T-cell (primary cell): ENCODE measurements around the gene ALPP. TPM values are rescaled to one million over a fixed set of nuclear protein-coding genes. Genes with fewer than 3 reads are reported as not detected.
"Not testable (repeated sequence)": the region's sequence is repeated elsewhere in the genome, so short reads cannot be mapped to it uniquely, and the experiment has no call there.

Experiments used
- ATAC-seq, 4 experiments: fragments of 200-7000 bp in 3 of 4; fragments of 150-1000 bp in 1 of 4; cut with Tn5 transposase; replicated peaks in 1 of 4; 1 replicate in 3 of 4; 2 replicates in 1 of 4; pipeline ENCODE4 v1.10.0; 2021; ENCODE audit warnings: moderate library complexity in 3 of 4, mild to moderate bottlenecking in 2 of 4, moderate number of reproducible peaks in 1 of 4
- CTCF ChIA-PET, 2 donors: fragments of 300-600 bp; sonication (Branson Sonifier 250); formaldehyde crosslinking; loops; one replicate each; lab custom pipeline; 2022; ENCODE audit warnings: antibody characterized with exemption in 2 of 2; lab: Charles Lee
- POLR2A ChIA-PET, 2 donors: fragments of 300-600 bp; sonication (Branson Sonifier 250); formaldehyde crosslinking; loops; one replicate each; lab custom pipeline; 2022; ENCODE audit warnings: antibody characterized with exemption in 2 of 2; lab: Charles Lee
- DNase-seq, 35 experiments: peaks; one replicate each; pipeline versions ENCODE4 v3.0.0 to v3.0.0-alpha.2; 2013 to 2023
- H3K27ac ChIP-seq: one replicate; pipeline ENCODE4 v1.5.1; 2013; ENCODE audit warnings: low read length
- H3K27me3 ChIP-seq, 2 experiments: replicated peaks in 1 of 2; 1 replicate in 1 of 2; 2 replicates in 1 of 2; pipeline versions ENCODE4 v1.6.1 to v1.7.0; 2013; ENCODE audit warnings: low read length in 1 of 2, mixed read lengths in 1 of 2; ENCODE audit not compliant: control insufficient read depth in 2 of 2, insufficient read depth in 2 of 2; ENCODE audit errors: extremely low read depth in 1 of 2
- H3K36me3 ChIP-seq, 2 donors: 1 replicate in 1 of 2; 2 replicates in 1 of 2; pipeline versions ENCODE4 v1.6.1 to v1.7.0; 2013; ENCODE audit warnings: low read length in 1 of 2; ENCODE audit not compliant: control insufficient read depth in 2 of 2, insufficient read depth in 1 of 2; ENCODE audit errors: extremely low read depth in 1 of 2
- H3K4me1 ChIP-seq, 2 experiments: 1 replicate in 1 of 2; 2 replicates in 1 of 2; pipeline versions ENCODE4 v1.6.1 to v1.7.0; 2013; ENCODE audit warnings: low read length in 2 of 2, mixed read lengths in 1 of 2; ENCODE audit not compliant: insufficient read depth in 2 of 2, control insufficient read depth in 1 of 2; ENCODE audit errors: extremely low read depth in 1 of 2
- H3K4me3 ChIP-seq, 2 donors: 1 replicate in 1 of 2; 2 replicates in 1 of 2; pipeline versions ENCODE4 v1.5.1 to v1.7.0; 2013; ENCODE audit warnings: mild to moderate bottlenecking in 2 of 2, low read length in 1 of 2, moderate library complexity in 1 of 2; ENCODE audit not compliant: control insufficient read depth in 1 of 2; ENCODE audit errors: extremely low read depth in 1 of 2
- H3K9me3 ChIP-seq: 2 replicates; pipeline ENCODE4 v1.7.0; 2013
- H3K27ac Mint-ChIP-seq, 2 donors: one replicate each; pipeline ENCODE4 v1.8.0; 2020 to 2021; ENCODE audit warnings: mild to moderate bottlenecking in 2 of 2, mixed read lengths in 2 of 2
- H3K27me3 Mint-ChIP-seq, 2 donors: one replicate each; pipeline ENCODE4 v1.8.0; 2021 to 2022; ENCODE audit warnings: mixed read lengths in 2 of 2
- H3K36me3 Mint-ChIP-seq: one replicate; pipeline ENCODE4 v1.8.0; 2021; ENCODE audit warnings: mixed read lengths
- H3K4me1 Mint-ChIP-seq, 3 donors: one replicate each; pipeline ENCODE4 v1.8.0; 2020 to 2022; ENCODE audit warnings: mixed read lengths in 3 of 3, mild to moderate bottlenecking in 1 of 3
- H3K4me3 Mint-ChIP-seq, 3 donors: one replicate each; pipeline ENCODE4 v1.8.0; 2020 to 2022; ENCODE audit warnings: mild to moderate bottlenecking in 3 of 3, mixed read lengths in 3 of 3, moderate library complexity in 3 of 3
- H3K9me3 Mint-ChIP-seq, 3 donors: one replicate each; pipeline ENCODE4 v1.8.0; 2020 to 2022; ENCODE audit warnings: mixed read lengths in 3 of 3
- WGBS: methylation state at CpG from one replicate; pipeline ENCODE4 v1.1.5; 2013; ENCODE audit warnings: missing lambda C conversion rate; ENCODE audit not compliant: insufficient coverage; 5-methylcytosine and 5-hydroxymethylcytosine counted together
- total RNA-seq, 35 experiments: library from RNA in 6 of 35; stranded (reverse) in 6 of 35; fragments of 120-200 nt in 1 of 35; gene quantifications; one replicate each; pipeline versions ENCODE4 v1.2.1 to v1.2.4 and lab custom pipeline; 2013 to 2026

ALPP gene
- total RNA-seq, 5 donors from 2014 or later (not counting 1 experiment from before 2014, with no cell fraction given) = 0.16 TPM; not detected in 4

GRCh38 chr2:232366461-232366860 lies 12.1 kb upstream of the ALPP start:
- CTCF ChIA-PET, POLR2A ChIA-PET, H3K27me3 ChIP-seq, DNase-seq, H3K36me3 ChIP-seq, H3K27me3 Mint-ChIP-seq, H3K9me3 Mint-ChIP-seq, H3K36me3 Mint-ChIP-seq, H3K4me3 ChIP-seq, H3K27ac Mint-ChIP-seq, H3K9me3 ChIP-seq, H3K4me3 Mint-ChIP-seq, H3K27ac ChIP-seq, ATAC-seq: not testable (repeated sequence)
- H3K4me1 ChIP-seq = peaks cover 2 to 33% of the 10 kb centered on the region in 2 experiments
- WGBS = 82% methylated on average over 3 of the region's 23 CpGs
- H3K4me1 Mint-ChIP-seq = peaks cover 25 to 38% (median 31%) of the 10 kb centered on the region in 3 donors

GRCh38 chr2:232367016-232367415 lies 11.5 kb upstream of the ALPP start:
- H3K9me3 Mint-ChIP-seq = no peaks in the 10 kb centered on the region
- no peak for DNase-seq
- Histone ChIP-seq H3K9me3 (no peaks in the 10 kb centered on the region), H3K36me3 (no peaks in the 10 kb centered on the region), H3K27ac (no peak overlapping the region), H3K4me3 (no peak overlapping the region), H3K4me1 (peaks cover 2 to 33% of the 10 kb centered on the region in 2 experiments), H3K27me3 (peaks cover 0 to 6% of the 10 kb centered on the region in 2 experiments)
- no peak overlapping the region for H3K27ac Mint-ChIP-seq
- ChIA-PET POLR2A (interaction anchor here in 1 of 2 donors (0.6 kb wide), 1 partner anchor 61 kb away, joined by 4 read pairs; no protein-coding TSS in a partner anchor), CTCF (no interaction called here)
- ATAC-seq = no peak
- H3K27me3 Mint-ChIP-seq = no peaks in the 10 kb centered on the region
- H3K36me3 Mint-ChIP-seq = no peaks in the 10 kb centered on the region
- H3K4me1 Mint-ChIP-seq = peaks cover 25 to 36% (median 29%) of the 10 kb centered on the region in 3 donors
- WGBS = 92% methylated on average over 5 of the region's 7 CpGs
- H3K4me3 Mint-ChIP-seq = no peak overlapping the region

GRCh38 chr2:232367591-232368233 lies 10.8 kb upstream of the ALPP start:
- H3K4me3 ChIP-seq = no peak overlapping the region
- Mint-ChIP-seq H3K4me1 (peaks cover 20 to 30% (median 22%) of the 10 kb centered on the region in 3 donors), H3K9me3 (no peaks in the 10 kb centered on the region), H3K27me3 (no peaks in the 10 kb centered on the region), H3K36me3 (no peaks in the 10 kb centered on the region), H3K27ac (no peak overlapping the region), H3K4me3 (no peak overlapping the region)
- ChIA-PET CTCF (no interaction called here), POLR2A (interaction anchor here in 1 of 2 donors (0.5 to 0.6 kb wide), 2 partner anchors 60 to 622 kb away, joined by 3 to 4 read pairs; no protein-coding TSS in a partner anchor)
- no peak overlapping the region for H3K27ac ChIP-seq
- DNase-seq (no peak), ATAC-seq (no peak)
- H3K27me3 ChIP-seq = peaks cover 0 to 6% of the 10 kb centered on the region in 2 experiments
- peaks cover under 1 to 27% of the 10 kb centered on the region in 2 experiments for H3K4me1 ChIP-seq
- no peaks in the 10 kb centered on the region for H3K36me3 ChIP-seq
- WGBS = 78% methylated on average over 8 of the region's 13 CpGs
- H3K9me3 ChIP-seq = no peaks in the 10 kb centered on the region

- ChIA-PET POLR2A (interaction anchor here in 1 of 2 donors (0.5 kb wide), 1 partner anchor 623 kb away, joined by 3 read pairs; no protein-coding TSS in a partner anchor), CTCF (no interaction called here)
- Histone ChIP-seq H3K4me1 (peaks cover 0 to 21% of the 10 kb centered on the region in 2 experiments), H3K4me3 (no peak overlapping the region), H3K9me3 (no peaks in the 10 kb centered on the region), H3K27ac (no peak overlapping the region), H3K36me3 (no peaks in the 10 kb centered on the region), H3K27me3 (peaks cover 0 to 6% of the 10 kb centered on the region in 2 experiments)
- ATAC-seq (no peak), DNase-seq (no peak)
- Mint-ChIP-seq H3K4me1 (peaks cover 16 to 24% (median 21%) of the 10 kb centered on the region in 3 donors), H3K36me3 (no peaks in the 10 kb centered on the region), H3K9me3 (no peaks in the 10 kb centered on the region), H3K27me3 (no peaks in the 10 kb centered on the region), H3K4me3 (no peak overlapping the region), H3K27ac (no peak overlapping the region)
- WGBS = 89% methylated on average over 11 of the region's 15 CpGs
Measured at GRCh38 chr2:232368311-232368731, 10.2 kb upstream of the ALPP start.

- H3K4me1 ChIP-seq = peaks cover 0 to 11% of the 10 kb centered on the region in 2 experiments
- CTCF ChIA-PET = interaction anchor here in 1 of 2 donors (0.6 kb wide), 1 partner anchor 29 kb away, joined by 5 read pairs; no protein-coding TSS in a partner anchor
- POLR2A ChIA-PET = no interaction called here
- H3K27me3 ChIP-seq = peaks cover 0 to 4% of the 10 kb centered on the region in 2 experiments
- WGBS = 76% methylated on average over 10 of the region's 15 CpGs
- H3K4me3 ChIP-seq = no peak overlapping the region
- H3K4me1 Mint-ChIP-seq = peaks cover 5 to 14% (median 11%) of the 10 kb centered on the region in 3 donors
- no peak for DNase-seq
- H3K9me3 Mint-ChIP-seq = no peaks in the 10 kb centered on the region
- H3K36me3 ChIP-seq = no peaks in the 10 kb centered on the region
- no peak overlapping the region for H3K4me3 Mint-ChIP-seq
- H3K27ac ChIP-seq = no peak overlapping the region
- no peaks in the 10 kb centered on the region for H3K9me3 ChIP-seq
- ATAC-seq = no peak
- no peaks in the 10 kb centered on the region for H3K36me3 Mint-ChIP-seq
- H3K27ac Mint-ChIP-seq = no peak overlapping the region
- H3K27me3 Mint-ChIP-seq = no peaks in the 10 kb centered on the region
Measured at GRCh38 chr2:232369126-232369951, 9.2 kb upstream of the ALPP start.

GRCh38 chr2:232370007-232370406 lies 8.5 kb upstream of the ALPP start:
- H3K4me3 ChIP-seq, DNase-seq, H3K4me1 ChIP-seq, CTCF ChIA-PET, H3K27me3 Mint-ChIP-seq, H3K27me3 ChIP-seq, H3K9me3 ChIP-seq, H3K9me3 Mint-ChIP-seq, H3K36me3 Mint-ChIP-seq, H3K27ac ChIP-seq, H3K36me3 ChIP-seq, POLR2A ChIA-PET, H3K4me3 Mint-ChIP-seq, H3K4me1 Mint-ChIP-seq, H3K27ac Mint-ChIP-seq: not testable (repeated sequence)
- peak in 2 of 4 experiments; percentile 14 to 55 for ATAC-seq
- no CpG with 5 or more reads among the region's 12 CpGs for WGBS
